HTERT RPE-1 (cell line): ENCODE results near the gene REC8.
"Not testable (repeated sequence)": the region's sequence is repeated elsewhere in the genome, so short reads cannot be mapped to it uniquely, and the experiment has no call there.

ENCODE experiments used
- in situ Hi-C: fragments of 300-500 bp; cut with MboI; formaldehyde crosslinking; loops from 4 replicates; pipeline ENCODE4 v1.14.3; 2020; ENCODE audit warnings: low sequenced_read_pairs

REC8 gene

GRCh38 chr14:24197056-24197450 lies 25.2 kb downstream of the REC8 start:
- in situ Hi-C loops: no loop called here

- in situ Hi-C loops: no loop called here
Measured at GRCh38 chr14:24198814-24199524, 27.1 kb downstream of the REC8 start.

GRCh38 chr14:24202538-24202937 lies 30.7 kb downstream of the REC8 start:
- in situ Hi-C loops: not testable (repeated sequence)

- in situ Hi-C loops: not testable (repeated sequence)
Measured at GRCh38 chr14:24203249-24203886, 31.5 kb downstream of the REC8 start.

GRCh38 chr14:24204163-24205146 lies 32.6 kb downstream of the REC8 start:
- in situ Hi-C loops: no loop called here

- in situ Hi-C loops: no loop called here
Measured at GRCh38 chr14:24206260-24207103, 34.6 kb downstream of the REC8 start.

- in situ Hi-C loops: no loop called here
Measured at GRCh38 chr14:24207104-24207551, 35.2 kb downstream of the REC8 start.

- in situ Hi-C loops: no loop called here
Measured at GRCh38 chr14:24207625-24208024, 35.7 kb downstream of the REC8 start.

GRCh38 chr14:24211311-24211710 lies 39.4 kb downstream of the REC8 start:
- in situ Hi-C loops: no loop called here

GRCh38 chr14:24212924-24213865 lies 41.3 kb downstream of the REC8 start, which contains the start of gene CHMP4A:
CHMP4A (minus strand) TSS chr14:24213488; CDS start chr14:24213439, 49 bp downstream.
- in situ Hi-C loops: no loop called here

- in situ Hi-C loops: no loop called here
Measured at GRCh38 chr14:24213866-24214662, 42.2 kb downstream of the REC8 start.

GRCh38 chr14:24215495-24216344 lies 43.8 kb downstream of the REC8 start, which contains the start of gene MDP1:
MDP1 (minus strand) TSS chr14:24216066; CDS start chr14:24215955, 111 bp downstream.
- in situ Hi-C loops: no loop called here

GRCh38 chr14:24216345-24216699 lies 44.4 kb downstream of the REC8 start:
- in situ Hi-C loops: no loop called here

GRCh38 chr14:24216876-24217275 lies 45.0 kb downstream of the REC8 start:
- in situ Hi-C loops: not testable (repeated sequence)

- in situ Hi-C loops: no loop called here
Measured at GRCh38 chr14:24219080-24219479, 47.2 kb downstream of the REC8 start.

- in situ Hi-C loops: no loop called here
Measured at GRCh38 chr14:24219521-24219920, 47.6 kb downstream of the REC8 start.

GRCh38 chr14:24222987-24223386 lies 51.1 kb downstream of the REC8 start:
- in situ Hi-C loops: not testable (repeated sequence)
